Measurements from ENCODE around the gene NT5C1A. TPM values are rescaled to one million over a fixed set of nuclear protein-coding genes. Genes with fewer than 3 reads are reported as not detected.

NT5C1A gene
- total and polyA plus RNA-seq, 2 experiments from 2014 or later = 1.0 to 5.1 TPM

DNA sequence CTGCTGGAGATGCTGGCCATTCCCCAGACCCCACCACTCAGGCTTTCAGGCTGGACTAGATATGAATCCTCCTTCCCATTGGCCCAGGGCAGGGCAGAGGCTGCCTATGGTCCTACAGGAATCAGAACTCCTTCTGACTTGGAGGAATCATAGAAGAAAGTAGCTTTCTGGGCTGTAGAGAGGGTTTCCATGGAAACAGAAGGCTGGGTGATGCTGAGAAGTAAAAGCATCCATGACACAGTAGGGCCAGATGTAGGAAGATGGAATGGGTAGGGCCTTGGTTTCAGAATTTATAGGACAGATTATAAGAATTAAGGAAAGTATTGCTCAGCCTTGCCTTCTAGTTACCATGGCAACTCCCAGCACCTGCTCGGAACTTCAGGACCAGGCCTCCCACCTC lies 9.0 kb downstream of the NT5C1A start:
- peaks cover 14% of the 10 kb centered on the region for H3K27me3 ChIP-seq
- no peak overlapping the region for H3K4me3 ChIP-seq
- TF ChIP-seq EZH2phosphoT487 (IDR thresholded peaks at IDR 0.05; ENCODE audit: low read depth, severe bottlenecking, unreplicated experiment) = no peak
- no peak for TF ChIP-seq EZH2 (IDR thresholded peaks at IDR 0.05; ENCODE audit: borderline replicate concordance)
- TF ChIP-seq, protein P1, sequence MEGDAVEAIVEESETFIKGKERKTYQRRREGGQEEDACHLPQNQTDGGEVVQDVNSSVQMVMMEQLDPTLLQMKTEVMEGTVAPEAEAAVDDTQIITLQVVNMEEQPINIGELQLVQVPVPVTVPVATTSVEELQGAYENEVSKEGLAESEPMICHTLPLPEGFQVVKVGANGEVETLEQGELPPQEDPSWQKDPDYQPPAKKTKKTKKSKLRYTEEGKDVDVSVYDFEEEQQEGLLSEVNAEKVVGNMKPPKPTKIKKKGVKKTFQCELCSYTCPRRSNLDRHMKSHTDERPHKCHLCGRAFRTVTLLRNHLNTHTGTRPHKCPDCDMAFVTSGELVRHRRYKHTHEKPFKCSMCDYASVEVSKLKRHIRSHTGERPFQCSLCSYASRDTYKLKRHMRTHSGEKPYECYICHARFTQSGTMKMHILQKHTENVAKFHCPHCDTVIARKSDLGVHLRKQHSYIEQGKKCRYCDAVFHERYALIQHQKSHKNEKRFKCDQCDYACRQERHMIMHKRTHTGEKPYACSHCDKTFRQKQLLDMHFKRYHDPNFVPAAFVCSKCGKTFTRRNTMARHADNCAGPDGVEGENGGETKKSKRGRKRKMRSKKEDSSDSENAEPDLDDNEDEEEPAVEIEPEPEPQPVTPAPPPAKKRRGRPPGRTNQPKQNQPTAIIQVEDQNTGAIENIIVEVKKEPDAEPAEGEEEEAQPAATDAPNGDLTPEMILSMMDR (IDR thresholded peaks at IDR 0.05; ENCODE audit: poor library complexity) = no peak
- H3K4me2 ChIP-seq = no peak overlapping the region
- no peak for DNase-seq (ENCODE audit: low spot score)
- no peaks in the 10 kb centered on the region for H3K9me3 ChIP-seq (ENCODE audit: low read depth)
- H3K27ac ChIP-seq = no peak overlapping the region
- no peak overlapping the region for H2AFZ ChIP-seq
- 73% methylated on average over 1 of the region's 1 CpG for WGBS (ENCODE audit: low lambda C conversion rate, missing lambda C conversion rate)
- H4K20me1 ChIP-seq (ENCODE audit: insufficient read depth, poor library complexity, severe bottlenecking) = no peaks in the 10 kb centered on the region
- no peaks in the 10 kb centered on the region for H3K9me2 ChIP-seq (replicated peaks; ENCODE audit: insufficient read depth)
- no peaks in the 10 kb centered on the region for H3K36me3 ChIP-seq (replicated peaks; ENCODE audit: insufficient read depth, low read depth)
- no peaks in the 10 kb centered on the region for H3K79me2 ChIP-seq
- H3K4me1 ChIP-seq (ENCODE audit: insufficient read depth) = no peaks in the 10 kb centered on the region

DNA sequence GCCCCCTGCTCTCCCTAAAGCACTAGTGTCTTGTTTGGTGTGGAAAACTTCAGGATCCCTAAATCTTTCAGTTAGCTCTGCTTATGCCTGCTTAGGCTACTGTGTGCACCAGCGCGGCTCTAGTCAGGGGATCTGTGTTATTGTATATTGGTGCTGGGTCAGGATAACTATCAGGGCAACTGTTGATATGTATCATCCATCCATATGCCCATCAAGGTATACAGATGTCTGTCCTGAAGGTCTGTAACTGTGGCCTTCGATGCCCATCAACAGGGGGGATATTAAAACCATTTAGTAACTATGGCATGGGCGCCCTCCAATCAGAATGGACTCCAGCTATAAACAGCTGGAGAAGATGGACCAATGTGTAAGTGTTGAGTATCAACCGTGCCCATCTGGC lies 12.4 kb downstream of the NT5C1A start:
- H3K4me1 ChIP-seq (ENCODE audit: insufficient read depth) = no peaks in the 10 kb centered on the region
- H3K27me3 ChIP-seq = no peaks in the 10 kb centered on the region
- H3K27ac ChIP-seq = no peak overlapping the region
- 82% methylated on average over 5 of the region's 5 CpGs for WGBS (ENCODE audit: low lambda C conversion rate, missing lambda C conversion rate)
- no peaks in the 10 kb centered on the region for H3K36me3 ChIP-seq (replicated peaks; ENCODE audit: insufficient read depth, low read depth)
- H3K79me2 ChIP-seq = no peaks in the 10 kb centered on the region
- no peak for DNase-seq (ENCODE audit: low spot score)
- no peaks in the 10 kb centered on the region for H3K9me2 ChIP-seq (replicated peaks; ENCODE audit: insufficient read depth)
- no peak overlapping the region for H3K4me3 ChIP-seq
- TF ChIP-seq EZH2 (IDR thresholded peaks at IDR 0.05; ENCODE audit: borderline replicate concordance) (no peak), EZH2phosphoT487 (IDR thresholded peaks at IDR 0.05; ENCODE audit: low read depth, severe bottlenecking, unreplicated experiment) (no peak)
- TF ChIP-seq, protein P1 (IDR thresholded peaks at IDR 0.05; ENCODE audit: poor library complexity) = no peak
- no peak overlapping the region for H3K4me2 ChIP-seq
- H4K20me1 ChIP-seq (ENCODE audit: insufficient read depth, poor library complexity, severe bottlenecking) = no peaks in the 10 kb centered on the region
- no peaks in the 10 kb centered on the region for H3K9me3 ChIP-seq (ENCODE audit: low read depth)
- no peak overlapping the region for H2AFZ ChIP-seq

DNA sequence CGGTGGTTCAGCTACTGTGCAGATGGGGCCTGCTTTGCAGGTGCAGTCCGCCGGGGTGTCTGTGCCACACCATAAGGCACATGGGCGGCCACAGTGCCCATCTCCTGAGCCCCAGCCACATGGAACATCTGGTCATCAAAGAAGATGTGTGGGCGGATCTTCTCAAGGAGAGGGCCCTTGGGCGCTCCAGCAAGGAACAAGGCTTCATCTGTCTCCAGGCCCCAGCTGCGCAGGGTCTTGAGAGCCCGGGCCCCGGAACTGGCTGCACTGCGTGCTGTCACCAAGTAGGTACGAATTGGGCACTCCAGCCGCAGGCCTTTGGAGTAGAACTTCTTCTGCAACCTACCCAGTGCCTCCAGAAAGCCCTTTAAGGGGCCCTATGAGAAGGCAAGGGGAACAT lies 12.8 kb downstream of the NT5C1A start:
- H3K4me3 ChIP-seq = no peak overlapping the region
- H3K27me3 ChIP-seq = no peaks in the 10 kb centered on the region
- H2AFZ ChIP-seq = no peak overlapping the region
- no peaks in the 10 kb centered on the region for H3K79me2 ChIP-seq
- H3K36me3 ChIP-seq (replicated peaks; ENCODE audit: insufficient read depth, low read depth) = no peaks in the 10 kb centered on the region
- H3K9me3 ChIP-seq (ENCODE audit: low read depth) = no peaks in the 10 kb centered on the region
- H3K27ac ChIP-seq = no peak overlapping the region
- DNase-seq (ENCODE audit: low spot score) = no peak
- TF ChIP-seq EZH2 (IDR thresholded peaks at IDR 0.05; ENCODE audit: borderline replicate concordance) (no peak), EZH2phosphoT487 (IDR thresholded peaks at IDR 0.05; ENCODE audit: low read depth, severe bottlenecking, unreplicated experiment) (no peak)
- TF ChIP-seq, protein P1 (IDR thresholded peaks at IDR 0.05; ENCODE audit: poor library complexity) = no peak
- no peaks in the 10 kb centered on the region for H4K20me1 ChIP-seq (ENCODE audit: insufficient read depth, poor library complexity, severe bottlenecking)
- no peaks in the 10 kb centered on the region for H3K4me1 ChIP-seq (ENCODE audit: insufficient read depth)
- no peaks in the 10 kb centered on the region for H3K9me2 ChIP-seq (replicated peaks; ENCODE audit: insufficient read depth)
- WGBS (ENCODE audit: low lambda C conversion rate, missing lambda C conversion rate) = 92% methylated on average over 12 of the region's 12 CpGs
- H3K4me2 ChIP-seq = no peak overlapping the region

Measured in hepatocyte (in vitro differentiated cells).